ENCODE results near the gene GPC6.

- TF ChIP-seq EZH2 (IDR thresholded peaks at IDR 0.05; ENCODE audit: low read depth) (no peak), CTCF (conservative IDR thresholded peaks at IDR 0.05) (no peak)
Measured at GRCh38 chr13:94033830-94034642, 807.4 kb downstream of the GPC6 start.
